Activated naive CD4-positive, alpha-beta T cell treated with anti-CD3 and anti-CD28 coated beads, Interleukin-2, amount 50 U/mL, for 16 hours (primary cell): ENCODE results near the gene LEAP2.

Experiments used
- DNase-seq: peaks from one replicate; pipeline ENCODE4 v3.0.0-alpha.2; 2020

LEAP2 gene

DNA sequence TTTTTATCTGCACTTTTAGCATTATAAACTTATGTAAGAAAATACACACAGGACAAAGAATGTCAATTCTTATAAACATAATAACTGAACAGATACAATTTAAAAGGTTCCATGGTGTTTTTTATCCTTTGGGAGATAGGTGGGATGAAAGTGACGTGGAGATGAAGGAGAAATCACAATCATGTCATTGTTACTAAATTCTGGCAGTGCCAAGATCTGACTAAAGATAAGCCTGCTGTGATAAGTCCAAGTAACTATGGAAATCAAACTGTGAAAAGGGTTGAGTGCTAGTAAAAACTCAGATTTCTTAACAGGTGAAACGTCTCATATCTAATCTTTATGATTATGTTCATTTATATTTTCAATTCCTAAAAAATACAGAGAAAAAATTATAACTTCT is 11.1 kb downstream of the LEAP2 start:
- no peak for DNase-seq

GRCh38 chr5:132886064-132886823 is 12.8 kb downstream of the LEAP2 start:
- DNase-seq = no peak

GRCh38 chr5:132887283-132887682 is 13.8 kb downstream of the LEAP2 start:
- DNase-seq = no peak

GRCh38 chr5:132889501-132889900 is 16.0 kb downstream of the LEAP2 start:
- no peak for DNase-seq

DNA sequence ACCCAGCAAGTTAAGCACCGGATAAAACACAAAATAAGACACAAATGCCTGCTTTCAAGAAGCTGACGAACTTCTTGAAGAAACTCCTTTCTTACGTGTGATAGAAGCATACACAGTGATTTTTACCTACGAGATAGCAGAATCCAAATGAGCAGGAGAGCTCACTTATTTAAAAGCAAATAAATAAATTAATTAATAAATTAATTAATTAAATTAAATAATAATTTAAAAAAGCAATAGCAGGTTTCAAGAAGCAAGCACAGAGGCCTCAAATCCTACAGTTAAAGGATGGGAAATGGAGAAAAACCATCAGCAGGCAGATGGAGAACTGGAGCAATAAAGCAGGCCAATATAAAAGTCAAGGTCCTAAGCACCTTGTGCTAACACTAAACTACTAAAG is 17.3 kb downstream of the LEAP2 start:
- no peak for DNase-seq

DNA sequence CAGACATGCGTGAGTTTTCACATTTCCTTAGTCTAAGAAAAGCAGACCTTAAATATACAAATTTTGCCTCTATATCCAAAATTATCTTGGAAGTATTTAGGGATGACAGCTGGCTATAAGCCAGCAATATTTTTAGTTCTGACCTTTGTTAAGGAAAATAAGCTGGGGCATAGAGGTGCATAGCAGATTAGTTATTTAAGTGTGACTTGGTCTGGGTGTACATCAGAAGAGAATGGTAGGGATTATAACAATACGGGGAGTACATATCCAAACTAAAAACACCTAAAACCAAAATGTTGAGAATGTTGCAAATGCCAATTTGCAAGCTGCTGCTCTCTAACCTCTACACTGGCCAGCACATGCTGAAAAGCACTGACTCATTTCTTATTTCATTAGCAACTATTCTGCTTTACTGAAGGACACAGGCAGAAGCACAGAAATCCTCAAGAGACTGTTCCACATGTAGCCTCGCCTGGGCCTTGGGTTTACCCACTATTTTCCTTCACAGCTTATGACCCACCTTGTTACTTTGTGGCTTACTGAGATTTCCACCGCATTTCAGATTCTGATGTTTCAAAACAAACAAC is 22.3 kb downstream of the LEAP2 start:
- no peak for DNase-seq

- DNase-seq = no peak
Observed at GRCh38 chr5:132896685-132897084, 23.2 kb downstream of the LEAP2 start.

GRCh38 chr5:132898094-132898493 is 24.6 kb downstream of the LEAP2 start:
- DNase-seq = no peak

- DNase-seq = no peak
Observed at GRCh38 chr5:132901036-132901435, 27.6 kb downstream of the LEAP2 start.

DNA sequence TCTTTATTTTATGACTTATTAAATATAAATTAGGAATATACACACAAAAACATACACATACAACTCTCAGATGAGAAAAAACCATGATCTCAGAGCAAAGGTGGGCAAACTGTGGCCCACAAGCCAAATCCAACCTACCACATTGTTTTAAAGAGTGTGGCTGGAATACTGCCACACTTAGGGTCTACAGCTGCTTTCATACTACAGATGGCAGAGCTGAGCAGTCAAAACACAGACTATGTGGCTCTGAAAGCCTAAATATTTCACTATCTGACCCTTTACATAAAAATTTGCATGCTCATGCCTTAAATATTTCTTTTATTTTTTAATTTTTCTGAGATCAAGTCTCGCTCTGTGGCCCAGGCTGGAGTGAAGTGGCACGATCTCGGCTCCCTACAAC is 28.3 kb downstream of the LEAP2 start:
- no peak for DNase-seq

DNA sequence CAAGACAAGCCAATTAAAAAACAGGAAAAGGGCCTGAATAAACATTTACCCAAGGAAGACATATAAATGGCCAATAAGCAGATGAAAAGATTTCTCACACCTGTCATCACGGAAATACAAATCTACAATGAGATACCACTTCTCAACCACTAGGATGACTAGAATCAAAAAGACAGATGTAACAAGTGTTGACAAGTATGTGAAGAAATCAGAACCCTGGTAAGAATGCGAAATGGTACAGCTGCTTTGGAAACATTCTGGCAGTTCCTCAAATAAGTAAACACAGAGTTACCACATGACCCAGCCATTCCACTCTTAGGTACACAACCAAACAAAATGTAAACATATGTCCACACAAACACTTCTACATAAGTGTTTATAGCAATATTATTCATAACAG is 32.5 kb downstream of the LEAP2 start:
- DNase-seq = no peak

DNA sequence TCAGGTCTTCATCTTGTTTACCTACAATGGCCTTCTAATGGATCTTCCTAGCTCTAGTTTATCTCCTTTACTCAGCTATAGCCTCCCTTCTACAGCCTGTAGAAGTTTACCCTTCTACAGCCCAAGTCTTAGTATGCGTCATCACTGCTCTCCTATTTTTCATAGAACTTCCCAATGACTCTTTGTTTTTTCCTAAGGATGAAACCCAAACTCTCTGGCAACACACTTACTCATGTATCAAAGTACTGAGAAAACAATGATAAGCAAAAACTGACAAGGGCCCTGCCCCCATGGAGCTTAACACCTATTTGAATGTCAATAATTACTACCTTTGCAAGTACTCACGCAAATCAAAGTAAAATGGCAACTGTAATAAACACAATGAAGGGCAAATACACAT is 33.7 kb downstream of the LEAP2 start:
- DNase-seq = no peak

GRCh38 chr5:132909702-132910101 is 36.2 kb downstream of the LEAP2 start:
- DNase-seq = no peak

- no peak for DNase-seq
Observed at GRCh38 chr5:132915681-132916080, 42.2 kb downstream of the LEAP2 start.

DNA sequence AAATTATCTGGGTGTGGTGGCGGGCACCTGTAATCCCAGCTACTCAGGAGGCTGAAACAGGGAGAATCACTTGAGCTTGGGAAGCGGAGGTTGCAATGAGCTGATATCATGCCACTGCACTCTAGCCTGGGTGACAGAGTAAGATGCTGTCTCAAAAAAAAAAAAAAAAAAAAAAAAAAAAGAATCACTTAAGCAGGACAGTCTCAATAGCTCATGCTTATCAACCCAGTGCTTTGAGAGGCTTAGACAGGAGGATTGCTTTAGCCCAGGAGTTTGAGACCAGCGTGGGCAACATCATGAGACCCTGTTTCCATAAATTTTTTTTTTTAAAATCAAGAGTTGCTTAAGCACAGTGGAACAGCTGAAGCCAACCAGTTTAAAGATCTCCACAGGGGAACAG is 42.6 kb downstream of the LEAP2 start:
- DNase-seq = no peak
